Activated B cell treated with CpG ODN at 0.5 μM for 24 hours (primary cell): ENCODE data around the gene ADGRA1. TPM values are rescaled to one million over a fixed set of nuclear protein-coding genes. Genes with fewer than 3 reads are reported as not detected.

Experiments used
- ATAC-seq: fragments of 200-7000 bp; cut with Tn5 transposase; one replicate; pipeline ENCODE4 v1.10.0; 2021; ENCODE audit warnings: low read depth, mild to moderate bottlenecking, moderate library complexity
- CTCF ChIA-PET: fragments of 350-600 bp; sonication (Branson Sonifier 250); formaldehyde crosslinking; loops from one replicate; lab custom pipeline; 2021; ENCODE audit warnings: antibody characterized with exemption; lab: Charles Lee
- POLR2A ChIA-PET: fragments of 350-600 bp; sonication (Branson Sonifier 250); formaldehyde crosslinking; loops from one replicate; lab custom pipeline; 2021; ENCODE audit warnings: antibody characterized with exemption; lab: Charles Lee
- DNase-seq: peaks from one replicate; pipeline ENCODE4 v3.0.0; 2022
- H3K27ac Mint-ChIP-seq: one replicate; pipeline ENCODE4 v1.8.0; 2020; ENCODE audit warnings: mixed read lengths
- H3K27me3 Mint-ChIP-seq: one replicate; pipeline ENCODE4 v1.8.0; 2021; ENCODE audit warnings: mixed read lengths
- H3K36me3 Mint-ChIP-seq: one replicate; pipeline ENCODE4 v1.8.0; 2021; ENCODE audit warnings: low read depth, mixed read lengths
- H3K4me1 Mint-ChIP-seq: one replicate; pipeline ENCODE4 v1.8.0; 2021; ENCODE audit warnings: mixed read lengths
- H3K4me3 Mint-ChIP-seq: one replicate; pipeline ENCODE4 v1.8.0; 2020; ENCODE audit warnings: mild to moderate bottlenecking, mixed read lengths
- H3K9me3 Mint-ChIP-seq: one replicate; pipeline ENCODE4 v1.8.0; 2020; ENCODE audit warnings: mixed read lengths
- CTCF ChIP-seq: fragments of 200-600 bp; IDR thresholded peaks from one replicate; pipeline ENCODE4 v1.8.0; 2022; ENCODE audit warnings: antibody characterized with exemption, mild to moderate bottlenecking
- intact Hi-C: fragments of 100-400 bp; cut with micrococcal nuclease; formaldehyde crosslinking; loops from one replicate; pipeline ENCODE4 v1.15.1; 2024
- total RNA-seq: library from RNA; stranded (reverse); gene quantifications from 2 replicates; pipeline ENCODE4 v1.2.3, GENCODE V29; 2022

The ADGRA1 gene
- total RNA-seq, 1 donor from 2014 or later = not detected

- no peak overlapping the region for H3K27ac Mint-ChIP-seq
- ATAC-seq = no peak
These were observed 28.7 kb downstream of the ADGRA1 start for GRCh38 chr10:133116455-133116854.

GRCh38 chr10:133117036-133117687 is 29.4 kb downstream of the ADGRA1 start:
- Mint-ChIP-seq H3K4me3 (no peak overlapping the region), H3K27me3 (no peaks in the 10 kb centered on the region), H3K4me1 (no peaks in the 10 kb centered on the region), H3K9me3 (peaks cover 10% of the 10 kb centered on the region), H3K36me3 (no peaks in the 10 kb centered on the region), H3K27ac (no peak overlapping the region)
- POLR2A ChIA-PET = no interaction called here
- no peak for TF ChIP-seq CTCF
- no peak for DNase-seq
- no peak for ATAC-seq
- CTCF ChIA-PET = no interaction called here
- intact Hi-C loops = no loop called here

More at GRCh38 chr10:133116455-133116854, 28.7 kb downstream of the ADGRA1 start:
- Mint-ChIP-seq H3K4me1 (no peaks in the 10 kb centered on the region), H3K4me3 (no peak overlapping the region), H3K27me3 (peaks cover 2% of the 10 kb centered on the region), H3K36me3 (no peaks in the 10 kb centered on the region), H3K9me3 (peaks cover 10% of the 10 kb centered on the region)
- ChIA-PET POLR2A (no interaction called here), CTCF (no interaction called here)
- TF ChIP-seq CTCF = no peak
- intact Hi-C loops = no loop called here
- DNase-seq = no peak

- Mint-ChIP-seq H3K4me1 (no peaks in the 10 kb centered on the region), H3K27me3 (no peaks in the 10 kb centered on the region), H3K36me3 (no peaks in the 10 kb centered on the region), H3K27ac (no peak overlapping the region), H3K4me3 (no peak overlapping the region), H3K9me3 (peaks cover 9% of the 10 kb centered on the region)
- DNase-seq = no peak
- CTCF ChIA-PET = no interaction called here
- POLR2A ChIA-PET = no interaction called here
- no peak for TF ChIP-seq CTCF
- intact Hi-C loops = no loop called here
- ATAC-seq = no peak
These were observed 30.0 kb downstream of the ADGRA1 start for GRCh38 chr10:133117688-133118071.

- CTCF ChIA-PET = no interaction called here
- POLR2A ChIA-PET = no interaction called here
- Mint-ChIP-seq H3K27ac (no peak overlapping the region), H3K4me3 (no peak overlapping the region), H3K9me3 (peaks cover 9% of the 10 kb centered on the region), H3K4me1 (no peaks in the 10 kb centered on the region), H3K27me3 (peaks cover 7% of the 10 kb centered on the region), H3K36me3 (no peaks in the 10 kb centered on the region)
- TF ChIP-seq CTCF = no peak
- intact Hi-C loops = no loop called here
- ATAC-seq = no peak
- no peak for DNase-seq
These were observed 33.8 kb downstream of the ADGRA1 start for GRCh38 chr10:133121479-133121878.

GRCh38 chr10:133122171-133122935 is 34.6 kb downstream of the ADGRA1 start:
- H3K4me1 Mint-ChIP-seq = no peaks in the 10 kb centered on the region
- ATAC-seq (no peak), DNase-seq (no peak)
- H3K27ac Mint-ChIP-seq = no peak overlapping the region
- no peaks in the 10 kb centered on the region for H3K36me3 Mint-ChIP-seq
- H3K27me3 Mint-ChIP-seq = peaks cover 7% of the 10 kb centered on the region
- POLR2A ChIA-PET = no interaction called here
- peaks cover 9% of the 10 kb centered on the region for H3K9me3 Mint-ChIP-seq
- H3K4me3 Mint-ChIP-seq = no peak overlapping the region
- intact Hi-C loops = no loop called here
- CTCF ChIA-PET = no interaction called here
- TF ChIP-seq CTCF = no peak
